Natural killer cell (primary cell): Measurements from ENCODE around the gene EID2B. TPM values are rescaled to one million over a fixed set of nuclear protein-coding genes. Genes with fewer than 3 reads are reported as not detected.
A peak's percentile ranks its signal among the peaks of the same experiment; 100 is the strongest.

ENCODE experiments used
- ATAC-seq, 3 donors: fragments of 150-1000 bp in 2 of 3; fragments of 200-7000 bp in 1 of 3; cut with Tn5 transposase; 1 replicate in 1 of 3; 2 replicates in 2 of 3; pipeline ENCODE4 v1.10.0; 2021; ENCODE audit warnings: mild to moderate bottlenecking in 2 of 3, moderate library complexity in 2 of 3
- DNase-seq, 2 donors: peaks; one replicate each; pipeline versions ENCODE4 v3.0.0 to v3.0.0-alpha.2; 2013 to 2021; ENCODE audit warnings: mixed read lengths in 1 of 2
- H3K27ac ChIP-seq: one replicate; pipeline ENCODE4 v1.5.1; 2013; ENCODE audit warnings: mild to moderate bottlenecking, low read length
- H3K27me3 ChIP-seq: one replicate; pipeline ENCODE4 v1.6.1; 2013; ENCODE audit warnings: low read length; ENCODE audit not compliant: control insufficient read depth, insufficient read depth
- H3K36me3 ChIP-seq: one replicate; pipeline ENCODE4 v1.6.1; 2013; ENCODE audit warnings: low read length; ENCODE audit not compliant: control insufficient read depth, insufficient read depth
- H3K4me1 ChIP-seq: one replicate; pipeline ENCODE4 v1.6.1; 2013; ENCODE audit warnings: low read length; ENCODE audit not compliant: control insufficient read depth, insufficient read depth
- H3K4me3 ChIP-seq: one replicate; pipeline ENCODE4 v1.5.1; 2013; ENCODE audit warnings: low read length
- H3K9me3 ChIP-seq: one replicate; pipeline ENCODE4 v1.6.1; 2013; ENCODE audit warnings: low read length; ENCODE audit not compliant: control insufficient read depth, insufficient read depth
- H3K27ac Mint-ChIP-seq, 2 donors: one replicate each; pipeline ENCODE4 v1.8.0; 2022; ENCODE audit warnings: mild to moderate bottlenecking in 2 of 2, mixed read lengths in 2 of 2, moderate library complexity in 1 of 2
- H3K27me3 Mint-ChIP-seq, 2 donors: one replicate each; pipeline ENCODE4 v1.8.0; 2022; ENCODE audit warnings: low read depth in 2 of 2, mixed read lengths in 2 of 2
- H3K36me3 Mint-ChIP-seq: one replicate; pipeline ENCODE4 v1.8.0; 2022; ENCODE audit warnings: mixed read lengths
- H3K4me1 Mint-ChIP-seq, 2 donors: one replicate each; pipeline ENCODE4 v1.8.0; 2022; ENCODE audit warnings: mixed read lengths in 2 of 2
- H3K4me3 Mint-ChIP-seq: one replicate; pipeline ENCODE4 v1.8.0; 2022; ENCODE audit warnings: mild to moderate bottlenecking, moderate library complexity, mixed read lengths
- H3K9me3 Mint-ChIP-seq, 2 donors: one replicate each; pipeline ENCODE4 v1.8.0; 2022; ENCODE audit warnings: mixed read lengths in 2 of 2
- WGBS: methylation state at CpG from one replicate; pipeline ENCODE4 v1.1.7; 2013; ENCODE audit warnings: missing lambda C conversion rate; ENCODE audit not compliant: insufficient coverage; 5-methylcytosine and 5-hydroxymethylcytosine counted together
- intact Hi-C: fragments of 100-400 bp; cut with micrococcal nuclease; formaldehyde crosslinking; loops from one replicate; pipeline ENCODE4 v1.14.2; 2022
- total RNA-seq, 4 donors: library from RNA; stranded (reverse); fragments of 120-200 nt in 1 of 4; gene quantifications; one replicate each; pipeline versions ENCODE4 v1.2.3 to v1.2.4, GENCODE V29; 2013 to 2022
- TF ChIP-seq, protein P1 (sequence below): fragments of 200-600 bp; IDR thresholded peaks from one replicate; pipeline ENCODE4 v1.8.0; 2022; ENCODE audit warnings: antibody characterized with exemption

EID2B gene
- total RNA-seq, 3 donors from 2014 or later (not counting 1 experiment from before 2014, with no cell fraction given) = 4.6 to 6.7 (median 5.8) TPM

DNA sequence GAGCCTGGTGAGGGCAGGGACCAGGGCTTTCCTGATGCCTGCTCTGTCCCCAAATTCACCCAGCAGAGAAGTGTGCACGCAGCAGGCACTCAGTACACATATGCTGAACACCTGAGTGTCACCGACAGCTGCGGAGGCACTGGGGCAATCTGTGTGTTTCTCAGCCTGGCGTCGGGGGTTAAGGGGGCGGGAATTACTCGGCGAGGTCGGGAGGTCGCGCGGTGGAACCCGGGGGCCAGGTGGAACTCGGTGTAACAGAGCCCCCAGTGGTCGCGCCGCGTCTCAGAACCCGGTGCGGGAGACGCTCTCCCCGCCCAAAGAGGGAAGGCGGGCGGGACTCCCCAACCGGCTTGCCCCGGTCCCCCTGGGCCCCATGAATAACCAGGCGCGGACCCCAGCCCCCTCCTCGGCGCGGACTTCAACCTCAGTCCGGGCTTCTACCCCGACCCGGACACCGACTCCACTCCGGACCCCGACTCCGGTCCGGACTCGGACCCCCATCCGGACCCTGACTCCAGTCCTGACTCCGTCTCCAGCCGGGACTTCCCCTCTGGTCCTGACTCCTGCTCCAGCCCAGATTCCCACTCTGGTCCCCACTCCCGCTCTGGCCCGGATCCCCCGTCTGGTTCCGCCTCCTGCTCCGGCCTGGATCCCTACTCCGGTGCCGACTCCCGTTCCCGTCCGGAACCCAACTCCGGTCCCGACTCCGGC is 17.7 kb downstream of the EID2B start, which contains the start of gene SELENOV:
Gene SELENOV (plus strand): TSS at position 300 of the 711 bp plus-strand sequence. CDS start 74 bp downstream, at position 374.
- peaks cover 6 to 19% of the 10 kb centered on the region in 2 donors for H3K4me1 Mint-ChIP-seq
- Histone ChIP-seq H3K4me3 (peak within 1 kb of the TSS; percentile 18), H3K27ac (no peak within 1 kb of the TSS), H3K36me3 (no peaks in the 10 kb centered on the region), H3K9me3 (no peaks in the 10 kb centered on the region), H3K4me1 (peaks cover 13% of the 10 kb centered on the region), H3K27me3 (peaks cover 34% of the 10 kb centered on the region)
- no peak within 1 kb of the TSS for H3K27ac Mint-ChIP-seq
- H3K36me3 Mint-ChIP-seq = no peaks in the 10 kb centered on the region
- ATAC-seq (peak in 2 of 3 donors; percentile 49 to 61), DNase-seq (peak in 1 of 2 donors; percentile 52)
- peaks cover 34 to 40% of the 10 kb centered on the region in 2 donors for H3K27me3 Mint-ChIP-seq
- intact Hi-C loops = no loop called here
- TF ChIP-seq, protein P1, sequence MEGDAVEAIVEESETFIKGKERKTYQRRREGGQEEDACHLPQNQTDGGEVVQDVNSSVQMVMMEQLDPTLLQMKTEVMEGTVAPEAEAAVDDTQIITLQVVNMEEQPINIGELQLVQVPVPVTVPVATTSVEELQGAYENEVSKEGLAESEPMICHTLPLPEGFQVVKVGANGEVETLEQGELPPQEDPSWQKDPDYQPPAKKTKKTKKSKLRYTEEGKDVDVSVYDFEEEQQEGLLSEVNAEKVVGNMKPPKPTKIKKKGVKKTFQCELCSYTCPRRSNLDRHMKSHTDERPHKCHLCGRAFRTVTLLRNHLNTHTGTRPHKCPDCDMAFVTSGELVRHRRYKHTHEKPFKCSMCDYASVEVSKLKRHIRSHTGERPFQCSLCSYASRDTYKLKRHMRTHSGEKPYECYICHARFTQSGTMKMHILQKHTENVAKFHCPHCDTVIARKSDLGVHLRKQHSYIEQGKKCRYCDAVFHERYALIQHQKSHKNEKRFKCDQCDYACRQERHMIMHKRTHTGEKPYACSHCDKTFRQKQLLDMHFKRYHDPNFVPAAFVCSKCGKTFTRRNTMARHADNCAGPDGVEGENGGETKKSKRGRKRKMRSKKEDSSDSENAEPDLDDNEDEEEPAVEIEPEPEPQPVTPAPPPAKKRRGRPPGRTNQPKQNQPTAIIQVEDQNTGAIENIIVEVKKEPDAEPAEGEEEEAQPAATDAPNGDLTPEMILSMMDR = no peak
- H3K4me3 Mint-ChIP-seq = peak within 1 kb of the TSS; percentile 49
- 3% methylated on average over 56 of the region's 56 CpGs for WGBS
- H3K9me3 Mint-ChIP-seq = no peaks in the 10 kb centered on the region

DNA sequence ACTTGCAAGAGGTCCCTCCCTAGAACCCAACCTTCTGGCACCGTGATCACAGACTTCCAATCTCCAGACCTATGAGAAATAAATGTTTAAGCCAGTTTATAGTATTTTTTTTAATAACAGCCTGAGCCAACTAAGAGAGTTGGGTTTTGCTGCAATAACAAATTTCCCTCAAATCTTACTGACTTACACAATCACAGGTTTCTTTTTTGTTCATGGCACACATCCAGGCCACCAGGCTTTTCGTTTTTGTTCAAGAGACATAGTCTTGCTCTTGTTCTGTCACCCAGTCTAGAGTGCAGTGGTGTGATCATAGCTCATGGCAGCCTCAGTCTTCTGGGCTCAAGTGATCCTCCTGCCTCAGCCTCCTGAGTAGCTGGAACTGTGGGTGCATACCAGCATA is 19.7 kb downstream of the EID2B start:
- H3K4me1 ChIP-seq = peaks cover 13% of the 10 kb centered on the region
- no peak overlapping the region for H3K4me3 ChIP-seq

DNA sequence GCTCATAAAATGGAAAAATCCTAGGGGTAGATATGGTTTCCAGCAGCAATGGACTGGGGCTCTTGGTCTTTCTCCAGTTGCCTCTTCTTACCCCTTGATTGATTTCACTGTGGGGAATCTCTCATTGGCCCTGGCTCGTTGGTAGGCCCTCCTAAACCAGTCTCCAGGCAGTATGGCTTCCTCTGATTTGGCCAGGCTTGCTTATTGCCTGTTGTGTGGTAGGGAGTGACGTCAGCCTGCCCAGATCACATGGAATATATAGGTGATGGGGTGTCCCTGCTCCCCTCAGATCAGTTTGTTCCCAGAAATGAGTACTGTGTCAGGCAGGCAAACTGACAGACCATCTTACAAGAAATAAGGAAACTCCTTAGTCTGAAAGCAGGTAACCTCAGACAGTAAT is 23.4 kb downstream of the EID2B start:
- no peak overlapping the region for H3K27ac Mint-ChIP-seq
- TF ChIP-seq, protein P1 = no peak
- peaks cover 51 to 58% of the 10 kb centered on the region in 2 donors for H3K27me3 Mint-ChIP-seq
- WGBS = 83% methylated on average over 2 of the region's 2 CpGs
- peaks cover 0 to 18% of the 10 kb centered on the region in 2 donors for H3K4me1 Mint-ChIP-seq
- peaks cover 10% of the 10 kb centered on the region for H3K4me1 ChIP-seq
- H3K4me3 Mint-ChIP-seq = no peak overlapping the region
- ATAC-seq = no peak
- no peaks in the 10 kb centered on the region for H3K9me3 Mint-ChIP-seq
- no peaks in the 10 kb centered on the region for H3K9me3 ChIP-seq
- DNase-seq = no peak
- H3K36me3 Mint-ChIP-seq = no peaks in the 10 kb centered on the region
- H3K27me3 ChIP-seq = peaks cover 27% of the 10 kb centered on the region
- H3K27ac ChIP-seq = no peak overlapping the region
- intact Hi-C loops = no loop called here
- no peaks in the 10 kb centered on the region for H3K36me3 ChIP-seq
- no peak overlapping the region for H3K4me3 ChIP-seq

More for the DNA sequence above, 19.7 kb downstream of the EID2B start:
- no peak for DNase-seq
- intact Hi-C loops = no loop called here
- Mint-ChIP-seq H3K9me3 (no peaks in the 10 kb centered on the region), H3K36me3 (no peaks in the 10 kb centered on the region), H3K27me3 (peaks cover 44 to 51% of the 10 kb centered on the region in 2 donors), H3K4me1 (peaks cover 6 to 21% of the 10 kb centered on the region in 2 donors), H3K4me3 (no peak overlapping the region), H3K27ac (no peak overlapping the region)
- no peak for ATAC-seq
- no peaks in the 10 kb centered on the region for H3K36me3 ChIP-seq
- no peak overlapping the region for H3K27ac ChIP-seq
- TF ChIP-seq, protein P1 = no peak
- H3K9me3 ChIP-seq = no peaks in the 10 kb centered on the region
- H3K27me3 ChIP-seq = peaks cover 34% of the 10 kb centered on the region
- WGBS = 20% methylated on average over 1 of the region's 2 CpGs
